PC-3 (cell line): ENCODE data around the gene ULK4.

Source experiments
- EZH2 ChIP-seq: fragments of 300-600 bp; sonication (generic); IDR thresholded peaks from one replicate; pipeline ENCODE4 v1.6.1; 2017; ENCODE audit warnings: antibody characterized with exemption, mild to moderate bottlenecking, low read length; ENCODE audit not compliant: unreplicated experiment
- EZH2phosphoT487 ChIP-seq: fragments of 300-600 bp; sonication (generic); IDR thresholded peaks from 2 replicates; pipeline ENCODE4 v1.6.1; 2018; ENCODE audit warnings: mild to moderate bottlenecking, antibody characterized with exemption, low read length, borderline replicate concordance
- TF ChIP-seq, protein P1 (sequence below): fragments of 300-600 bp; sonication (generic); conservative IDR thresholded peaks from 2 replicates; pipeline ENCODE4 v1.5.1; 2017; ENCODE audit warnings: antibody characterized with exemption, low read depth, mild to moderate bottlenecking, low read length

DNA sequence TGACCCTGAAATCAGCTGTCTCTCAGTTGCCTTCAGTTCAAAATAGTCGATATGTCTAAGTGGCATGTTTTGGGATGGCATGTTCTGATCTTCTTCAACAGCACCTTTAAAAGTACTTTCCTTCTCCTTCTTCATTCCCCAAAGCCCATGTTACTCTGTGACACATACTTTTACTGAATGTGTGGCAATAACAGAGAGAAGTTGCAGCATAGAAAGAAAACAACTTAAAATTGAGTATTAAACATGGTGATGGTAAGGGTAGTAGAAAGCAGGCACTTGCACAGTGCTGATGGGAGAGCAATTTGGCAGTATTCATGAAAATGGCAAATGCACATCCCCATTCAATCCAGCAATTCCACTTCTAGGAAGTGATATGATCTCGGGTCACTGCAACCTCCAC is 12.3 kb upstream of the ULK4 start:
- TF ChIP-seq, protein P1, sequence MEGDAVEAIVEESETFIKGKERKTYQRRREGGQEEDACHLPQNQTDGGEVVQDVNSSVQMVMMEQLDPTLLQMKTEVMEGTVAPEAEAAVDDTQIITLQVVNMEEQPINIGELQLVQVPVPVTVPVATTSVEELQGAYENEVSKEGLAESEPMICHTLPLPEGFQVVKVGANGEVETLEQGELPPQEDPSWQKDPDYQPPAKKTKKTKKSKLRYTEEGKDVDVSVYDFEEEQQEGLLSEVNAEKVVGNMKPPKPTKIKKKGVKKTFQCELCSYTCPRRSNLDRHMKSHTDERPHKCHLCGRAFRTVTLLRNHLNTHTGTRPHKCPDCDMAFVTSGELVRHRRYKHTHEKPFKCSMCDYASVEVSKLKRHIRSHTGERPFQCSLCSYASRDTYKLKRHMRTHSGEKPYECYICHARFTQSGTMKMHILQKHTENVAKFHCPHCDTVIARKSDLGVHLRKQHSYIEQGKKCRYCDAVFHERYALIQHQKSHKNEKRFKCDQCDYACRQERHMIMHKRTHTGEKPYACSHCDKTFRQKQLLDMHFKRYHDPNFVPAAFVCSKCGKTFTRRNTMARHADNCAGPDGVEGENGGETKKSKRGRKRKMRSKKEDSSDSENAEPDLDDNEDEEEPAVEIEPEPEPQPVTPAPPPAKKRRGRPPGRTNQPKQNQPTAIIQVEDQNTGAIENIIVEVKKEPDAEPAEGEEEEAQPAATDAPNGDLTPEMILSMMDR = no peak
- no peak for TF ChIP-seq EZH2
- no peak for TF ChIP-seq EZH2phosphoT487
